K562 (cell line): ENCODE results near the gene RNF113A. TPM values are rescaled to one million over a fixed set of nuclear protein-coding genes. Genes with fewer than 3 reads are reported as not detected.

ENCODE experiments used
- ATAC-seq: fragments of 200-7000 bp; cut with Tn5 transposase; 3 replicates; pipeline ENCODE4 v1.9.1; 2020; ENCODE audit warnings: moderate library complexity
- BruUV-seq: library from RNA; stranded (reverse); fragments of 400-500 nt; replicated peaks from 2 replicates; lab custom pipeline; 2021; lab: Mats Ljungman, UMichigan
- CTCF ChIA-PET: fragments of 300-600 bp; formaldehyde crosslinking; extraction: SDS; loops from one replicate; lab custom pipeline; 2021; ENCODE audit warnings: low intra/inter-chr PET ratio; lab: Yijun Ruan, JAX
- POLR2A ChIA-PET: fragments of 300-600, 350-650 bp; sonication (Branson Sonifier 250); formaldehyde crosslinking; extraction: SDS; loops from one replicate; lab custom pipeline; 2021; ENCODE audit warnings: antibody characterized with exemption, inconsistent platforms; lab: Yijun Ruan, JAX
- DNase-seq, 4 experiments: peaks; one replicate each; pipeline versions ENCODE4 v3.0.0 to v3.0.0-alpha.2; 2011 to 2018; ENCODE audit warnings: low spot score in 3 of 4, mixed read lengths in 3 of 4; ENCODE audit errors: extremely low read depth in 1 of 4
- FAIRE-seq: peaks from 2 replicates; lab custom pipeline; 2011; peaks lifted over from hg19 to GRCh38; lab: Jason Lieb, UNC
- H2AFZ ChIP-seq: 2 replicates; pipeline ENCODE4 v1.6.0; 2011; ENCODE audit warnings: low read depth, low read length, control low read depth, inconsistent platforms
- H3K27ac ChIP-seq: fragments of 200-600 bp; 3 replicates; pipeline ENCODE4 v1.8.0; 2011; ENCODE audit warnings: low read depth, mild to moderate bottlenecking, control low read depth, inconsistent platforms, low read length, moderate library complexity, mixed read lengths; ENCODE audit errors: extremely low read depth
- H3K27me3 ChIP-seq, 2 experiments: fragments of 300-600 bp in 1 of 2; 2 replicates in 1 of 2; 3 replicates in 1 of 2; pipeline versions ENCODE4 v1.6.0 to v1.8.0; 2011; ENCODE audit warnings: inconsistent platforms in 2 of 2, low read length in 2 of 2, mild to moderate bottlenecking in 1 of 2, mixed read lengths in 1 of 2, moderate library complexity in 1 of 2; ENCODE audit not compliant: control insufficient read depth in 2 of 2, insufficient read depth in 2 of 2
- H3K36me3 ChIP-seq: fragments of 300-600 bp; 3 replicates; pipeline ENCODE4 v1.8.0; 2011; ENCODE audit warnings: mild to moderate bottlenecking, low read length, inconsistent platforms; ENCODE audit not compliant: control insufficient read depth, insufficient read depth
- H3K4me1 ChIP-seq, 2 experiments: fragments of 200-600 bp in 1 of 2; replicated peaks in 1 of 2; 2 replicates in 1 of 2; 3 replicates in 1 of 2; pipeline versions ENCODE4 v1.5.1 to v1.8.0; 2011; ENCODE audit warnings: inconsistent platforms in 2 of 2, low read length in 2 of 2, mild to moderate bottlenecking in 1 of 2, mixed read lengths in 1 of 2, moderate library complexity in 1 of 2; ENCODE audit not compliant: control insufficient read depth in 2 of 2, insufficient read depth in 2 of 2
- H3K4me2 ChIP-seq: 2 replicates; pipeline ENCODE4 v1.6.1; 2011; ENCODE audit warnings: low read length, control low read depth, inconsistent platforms, mixed read lengths; ENCODE audit not compliant: insufficient read depth
- H3K4me3 ChIP-seq: fragments of 200-600 bp; sonication (generic), shearing (Covaris generic); 2 replicates; pipeline ENCODE4 v1.5.1; 2016; ENCODE audit warnings: control low read depth, inconsistent platforms
- H3K79me2 ChIP-seq: fragments of 200-600 bp; 3 replicates; pipeline ENCODE4 v1.8.0; 2011; ENCODE audit warnings: low read length, inconsistent platforms; ENCODE audit not compliant: control insufficient read depth, insufficient read depth
- H3K9ac ChIP-seq, 2 experiments: 2 replicates each; pipeline versions ENCODE4 v1.6.0 to v1.6.1; 2011; ENCODE audit warnings: low read depth in 2 of 2, low read length in 2 of 2, control low read depth in 1 of 2, inconsistent platforms in 1 of 2, mild to moderate bottlenecking in 1 of 2, mixed read lengths in 1 of 2; ENCODE audit not compliant: insufficient read depth in 1 of 2
- H3K9me1 ChIP-seq: one replicate; pipeline ENCODE4 v1.6.0; 2011; ENCODE audit warnings: inconsistent platforms, mild to moderate bottlenecking, low read length, moderate library complexity; ENCODE audit not compliant: control insufficient read depth, insufficient read depth
- H3K9me3 ChIP-seq: replicated peaks from 2 replicates; pipeline ENCODE4 v1.5.1; 2011; ENCODE audit warnings: low read depth, low read length, inconsistent platforms; ENCODE audit not compliant: control insufficient read depth, insufficient read depth
- H4K20me1 ChIP-seq: replicated peaks from 2 replicates; pipeline ENCODE4 v1.6.1; 2011; ENCODE audit warnings: low read length, inconsistent platforms, mixed read lengths; ENCODE audit not compliant: control insufficient read depth, insufficient read depth
- NFRKB ChIP-seq: fragments of 450-650 bp; IDR thresholded peaks from 2 replicates; pipeline ENCODE4 v1.6.1; 2016; ENCODE audit warnings: low read depth
- PYGO2 ChIP-seq: fragments of 450-650 bp; IDR thresholded peaks from 2 replicates; pipeline ENCODE4 v1.6.1; 2016; ENCODE audit warnings: mild to moderate bottlenecking, missing genetic modification characterization, moderate library complexity, missing compliant biosample characterization
- RBM17 ChIP-seq: fragments of 200-400 bp; formaldehyde crosslinking; IDR thresholded peaks from 2 replicates; pipeline ENCODE4 v1.6.1; 2017; ENCODE audit warnings: low read depth, mild to moderate bottlenecking, low read length, borderline replicate concordance
- TFAM ChIP-seq: fragments of 250-450 bp; sonication (Bioruptor Pico); conservative IDR thresholded peaks from 2 replicates; pipeline ENCODE4 v1.5.0; 2021; ENCODE audit warnings: mild to moderate bottlenecking, moderate library complexity
- WGBS: fragments of 100-300 bp; shearing (Covaris generic); methylation state at CpG from one replicate; pipeline ENCODE4 v1.1.6; 2016; ENCODE audit warnings: low coverage, mixed read lengths; ENCODE audit not compliant: insufficient coverage; ENCODE audit errors: missing lambda C conversion rate; 5-methylcytosine and 5-hydroxymethylcytosine counted together
- in situ Hi-C: fragments of 300-500 bp; cut with MboI; formaldehyde crosslinking; loops from 4 replicates; pipeline ENCODE4 v1.15.0; 2018; ENCODE audit warnings: inconsistent platforms, mixed read lengths
- intact Hi-C: fragments of 100-400 bp; cut with micrococcal nuclease; formaldehyde crosslinking; loops from 2 replicates; pipeline ENCODE4 v1.14.2; 2022
- polyA plus RNA-seq, 8 experiments: library from polyadenylated mRNA; depleted of rRNA in 4 of 8; stranded (reverse) in 5 of 8; unstranded in 3 of 8; fragments of >200 nt; fragmentation: Nextera tagmentation in 2 of 8; fragmentation: Illumina TruSeq in 1 of 8; extraction: Ambion mirVana in 2 of 8; extraction: Trizol in 1 of 8; gene quantifications; 2 replicates each; pipeline versions ENCODE4 v1.2.1 to v1.2.3, GENCODE V29; 2011 to 2014; ENCODE audit warnings: inconsistent platforms in 1 of 8, missing spikeins in 1 of 8
- total RNA-seq, 7 experiments: library from RNA; depleted of rRNA in 6 of 7; stranded (reverse); fragments of >200 nt in 6 of 7; fragmentation: Illumina TruSeq in 2 of 7; extraction: Trizol in 2 of 7; gene quantifications; 2 replicates each; pipeline versions ENCODE4 v1.2.1 to v1.2.3, GENCODE V29; 2011 to 2021; ENCODE audit warnings: low replicate concordance in 1 of 7
- TF ChIP-seq, protein P1 (sequence below): IDR thresholded peaks from 2 replicates; pipeline ENCODE4 v1.6.1; 2014; ENCODE audit warnings: antibody characterized with exemption
- TF ChIP-seq, protein P2 (sequence below): fragments of 200-600 bp; sonication (generic); IDR thresholded peaks from one replicate; pipeline ENCODE4 v1.6.1; 2012; ENCODE audit warnings: mild to moderate bottlenecking, low read depth, low read length, inconsistent platforms
- TF ChIP-seq, protein P3 (sequence below): fragments of 250-450 bp; sonication (Bioruptor Pico); IDR thresholded peaks from 2 replicates; pipeline ENCODE4 v1.8.0; 2022; ENCODE audit warnings: inconsistent platforms

Gene RNF113A
- total and polyA plus RNA-seq, 9 of the 15 experiments (the other 6 are each of a cell fraction or from before 2014, with no cell fraction given), result 21.2 to 38.4 (median 28.1) TPM

DNA sequence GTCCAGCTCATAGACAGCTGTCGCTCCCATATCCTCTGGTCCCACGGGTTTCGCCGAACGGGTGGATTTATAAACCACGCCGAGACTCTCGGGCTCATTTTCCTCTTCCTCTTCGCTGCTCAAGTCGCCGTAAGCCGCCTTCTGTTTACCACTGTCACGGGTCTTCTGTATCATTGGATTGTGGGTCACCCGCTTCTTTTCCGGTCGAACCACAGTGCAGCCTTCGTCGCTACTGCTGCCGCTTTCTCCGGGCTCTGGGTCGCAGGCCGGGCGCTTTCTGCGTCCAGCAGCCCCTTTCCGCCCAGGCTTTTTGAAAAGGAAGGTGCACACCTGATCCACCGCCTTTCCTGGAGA is 311 bp downstream of the RNF113A start:
- peak overlapping the region; percentile 94 for H3K4me3 ChIP-seq
- DNase-seq (peak in 1 of 4 experiments; percentile 26), ATAC-seq (peak; percentile 42), FAIRE-seq (no peak)
- peak overlapping the region; percentile 99 for H3K27ac ChIP-seq
- BruUV-seq, result TSS peak; percentile 83
- H3K4me1 ChIP-seq, result peaks cover 0 to 6% of the 10 kb centered on the region in 2 experiments; a peak in 2 of 5 replicates
- H3K4me2 ChIP-seq, result peak overlapping the region; percentile 97
- peak overlapping the region; percentile 89 for H2AFZ ChIP-seq
- H3K9ac ChIP-seq, result peak overlapping the region; percentile 95 to 100
- intact Hi-C loops (loop anchor here (2.0 kb wide), 1 partner anchor 18 kb away; the partner anchor contains the start of gene UPF3B), in situ Hi-C loops (loop anchor here (10.0 kb wide), 1 partner anchor 356 kb away; no protein-coding TSS in a partner anchor)
- H3K27me3 ChIP-seq, result no peaks in the 10 kb centered on the region
- H3K36me3 ChIP-seq, result peaks cover 31% of the 10 kb centered on the region; the same call in 2 of the 3 replicates
- H3K9me3 ChIP-seq, result no peaks in the 10 kb centered on the region
- H3K9me1 ChIP-seq, result no peaks in the 10 kb centered on the region
- WGBS, result 0% methylated on average over 12 of the region's 26 CpGs
- H3K79me2 ChIP-seq, result peaks cover 64% of the 10 kb centered on the region
- ChIA-PET POLR2A (interaction anchor here (0.5 to 4.1 kb wide), 10 partner anchors 7 to 178 kb away, joined by 3 to 30 read pairs (median 6); partner anchors contain the start of genes RPL39, SEPTIN6 and UPF3B), CTCF (no interaction called here)
- H4K20me1 ChIP-seq, result no peaks in the 10 kb centered on the region; the same call in 1 of the 2 replicates
- TF ChIP-seq, protein P1, sequence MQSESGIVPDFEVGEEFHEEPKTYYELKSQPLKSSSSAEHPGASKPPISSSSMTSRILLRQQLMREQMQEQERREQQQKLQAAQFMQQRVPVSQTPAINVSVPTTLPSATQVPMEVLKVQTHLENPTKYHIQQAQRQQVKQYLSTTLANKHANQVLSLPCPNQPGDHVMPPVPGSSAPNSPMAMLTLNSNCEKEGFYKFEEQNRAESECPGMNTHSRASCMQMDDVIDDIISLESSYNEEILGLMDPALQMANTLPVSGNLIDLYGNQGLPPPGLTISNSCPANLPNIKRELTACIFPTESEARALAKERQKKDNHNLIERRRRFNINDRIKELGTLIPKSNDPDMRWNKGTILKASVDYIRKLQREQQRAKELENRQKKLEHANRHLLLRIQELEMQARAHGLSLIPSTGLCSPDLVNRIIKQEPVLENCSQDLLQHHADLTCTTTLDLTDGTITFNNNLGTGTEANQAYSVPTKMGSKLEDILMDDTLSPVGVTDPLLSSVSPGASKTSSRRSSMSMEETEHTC, result no peak
- TF ChIP-seq TFAM, result no peak
- TF ChIP-seq PYGO2, result no peak
- no peak for TF ChIP-seq RBM17
- TF ChIP-seq, protein P2, sequence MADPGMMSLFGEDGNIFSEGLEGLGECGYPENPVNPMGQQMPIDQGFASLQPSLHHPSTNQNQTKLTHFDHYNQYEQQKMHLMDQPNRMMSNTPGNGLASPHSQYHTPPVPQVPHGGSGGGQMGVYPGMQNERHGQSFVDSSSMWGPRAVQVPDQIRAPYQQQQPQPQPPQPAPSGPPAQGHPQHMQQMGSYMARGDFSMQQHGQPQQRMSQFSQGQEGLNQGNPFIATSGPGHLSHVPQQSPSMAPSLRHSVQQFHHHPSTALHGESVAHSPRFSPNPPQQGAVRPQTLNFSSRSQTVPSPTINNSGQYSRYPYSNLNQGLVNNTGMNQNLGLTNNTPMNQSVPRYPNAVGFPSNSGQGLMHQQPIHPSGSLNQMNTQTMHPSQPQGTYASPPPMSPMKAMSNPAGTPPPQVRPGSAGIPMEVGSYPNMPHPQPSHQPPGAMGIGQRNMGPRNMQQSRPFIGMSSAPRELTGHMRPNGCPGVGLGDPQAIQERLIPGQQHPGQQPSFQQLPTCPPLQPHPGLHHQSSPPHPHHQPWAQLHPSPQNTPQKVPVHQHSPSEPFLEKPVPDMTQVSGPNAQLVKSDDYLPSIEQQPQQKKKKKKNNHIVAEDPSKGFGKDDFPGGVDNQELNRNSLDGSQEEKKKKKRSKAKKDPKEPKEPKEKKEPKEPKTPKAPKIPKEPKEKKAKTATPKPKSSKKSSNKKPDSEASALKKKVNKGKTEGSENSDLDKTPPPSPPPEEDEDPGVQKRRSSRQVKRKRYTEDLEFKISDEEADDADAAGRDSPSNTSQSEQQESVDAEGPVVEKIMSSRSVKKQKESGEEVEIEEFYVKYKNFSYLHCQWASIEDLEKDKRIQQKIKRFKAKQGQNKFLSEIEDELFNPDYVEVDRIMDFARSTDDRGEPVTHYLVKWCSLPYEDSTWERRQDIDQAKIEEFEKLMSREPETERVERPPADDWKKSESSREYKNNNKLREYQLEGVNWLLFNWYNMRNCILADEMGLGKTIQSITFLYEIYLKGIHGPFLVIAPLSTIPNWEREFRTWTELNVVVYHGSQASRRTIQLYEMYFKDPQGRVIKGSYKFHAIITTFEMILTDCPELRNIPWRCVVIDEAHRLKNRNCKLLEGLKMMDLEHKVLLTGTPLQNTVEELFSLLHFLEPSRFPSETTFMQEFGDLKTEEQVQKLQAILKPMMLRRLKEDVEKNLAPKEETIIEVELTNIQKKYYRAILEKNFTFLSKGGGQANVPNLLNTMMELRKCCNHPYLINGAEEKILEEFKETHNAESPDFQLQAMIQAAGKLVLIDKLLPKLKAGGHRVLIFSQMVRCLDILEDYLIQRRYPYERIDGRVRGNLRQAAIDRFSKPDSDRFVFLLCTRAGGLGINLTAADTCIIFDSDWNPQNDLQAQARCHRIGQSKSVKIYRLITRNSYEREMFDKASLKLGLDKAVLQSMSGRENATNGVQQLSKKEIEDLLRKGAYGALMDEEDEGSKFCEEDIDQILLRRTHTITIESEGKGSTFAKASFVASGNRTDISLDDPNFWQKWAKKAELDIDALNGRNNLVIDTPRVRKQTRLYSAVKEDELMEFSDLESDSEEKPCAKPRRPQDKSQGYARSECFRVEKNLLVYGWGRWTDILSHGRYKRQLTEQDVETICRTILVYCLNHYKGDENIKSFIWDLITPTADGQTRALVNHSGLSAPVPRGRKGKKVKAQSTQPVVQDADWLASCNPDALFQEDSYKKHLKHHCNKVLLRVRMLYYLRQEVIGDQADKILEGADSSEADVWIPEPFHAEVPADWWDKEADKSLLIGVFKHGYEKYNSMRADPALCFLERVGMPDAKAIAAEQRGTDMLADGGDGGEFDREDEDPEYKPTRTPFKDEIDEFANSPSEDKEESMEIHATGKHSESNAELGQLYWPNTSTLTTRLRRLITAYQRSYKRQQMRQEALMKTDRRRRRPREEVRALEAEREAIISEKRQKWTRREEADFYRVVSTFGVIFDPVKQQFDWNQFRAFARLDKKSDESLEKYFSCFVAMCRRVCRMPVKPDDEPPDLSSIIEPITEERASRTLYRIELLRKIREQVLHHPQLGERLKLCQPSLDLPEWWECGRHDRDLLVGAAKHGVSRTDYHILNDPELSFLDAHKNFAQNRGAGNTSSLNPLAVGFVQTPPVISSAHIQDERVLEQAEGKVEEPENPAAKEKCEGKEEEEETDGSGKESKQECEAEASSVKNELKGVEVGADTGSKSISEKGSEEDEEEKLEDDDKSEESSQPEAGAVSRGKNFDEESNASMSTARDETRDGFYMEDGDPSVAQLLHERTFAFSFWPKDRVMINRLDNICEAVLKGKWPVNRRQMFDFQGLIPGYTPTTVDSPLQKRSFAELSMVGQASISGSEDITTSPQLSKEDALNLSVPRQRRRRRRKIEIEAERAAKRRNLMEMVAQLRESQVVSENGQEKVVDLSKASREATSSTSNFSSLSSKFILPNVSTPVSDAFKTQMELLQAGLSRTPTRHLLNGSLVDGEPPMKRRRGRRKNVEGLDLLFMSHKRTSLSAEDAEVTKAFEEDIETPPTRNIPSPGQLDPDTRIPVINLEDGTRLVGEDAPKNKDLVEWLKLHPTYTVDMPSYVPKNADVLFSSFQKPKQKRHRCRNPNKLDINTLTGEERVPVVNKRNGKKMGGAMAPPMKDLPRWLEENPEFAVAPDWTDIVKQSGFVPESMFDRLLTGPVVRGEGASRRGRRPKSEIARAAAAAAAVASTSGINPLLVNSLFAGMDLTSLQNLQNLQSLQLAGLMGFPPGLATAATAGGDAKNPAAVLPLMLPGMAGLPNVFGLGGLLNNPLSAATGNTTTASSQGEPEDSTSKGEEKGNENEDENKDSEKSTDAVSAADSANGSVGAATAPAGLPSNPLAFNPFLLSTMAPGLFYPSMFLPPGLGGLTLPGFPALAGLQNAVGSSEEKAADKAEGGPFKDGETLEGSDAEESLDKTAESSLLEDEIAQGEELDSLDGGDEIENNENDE, result no peak
- TF ChIP-seq NFRKB, result no peak
- TF ChIP-seq, protein P3, sequence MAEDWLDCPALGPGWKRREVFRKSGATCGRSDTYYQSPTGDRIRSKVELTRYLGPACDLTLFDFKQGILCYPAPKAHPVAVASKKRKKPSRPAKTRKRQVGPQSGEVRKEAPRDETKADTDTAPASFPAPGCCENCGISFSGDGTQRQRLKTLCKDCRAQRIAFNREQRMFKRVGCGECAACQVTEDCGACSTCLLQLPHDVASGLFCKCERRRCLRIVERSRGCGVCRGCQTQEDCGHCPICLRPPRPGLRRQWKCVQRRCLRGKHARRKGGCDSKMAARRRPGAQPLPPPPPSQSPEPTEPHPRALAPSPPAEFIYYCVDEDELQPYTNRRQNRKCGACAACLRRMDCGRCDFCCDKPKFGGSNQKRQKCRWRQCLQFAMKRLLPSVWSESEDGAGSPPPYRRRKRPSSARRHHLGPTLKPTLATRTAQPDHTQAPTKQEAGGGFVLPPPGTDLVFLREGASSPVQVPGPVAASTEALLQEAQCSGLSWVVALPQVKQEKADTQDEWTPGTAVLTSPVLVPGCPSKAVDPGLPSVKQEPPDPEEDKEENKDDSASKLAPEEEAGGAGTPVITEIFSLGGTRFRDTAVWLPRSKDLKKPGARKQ (CRISPR knock-in tag), result no peak
